Panc1 (cell line): ENCODE measurements around the gene RGS12. TPM values are rescaled to one million over a fixed set of nuclear protein-coding genes. Genes with fewer than 3 reads are reported as not detected.

Source experiments
- ATAC-seq: fragments of 200-7000 bp; cut with Tn5 transposase; 2 replicates; pipeline ENCODE4 v1.9.1; 2020; ENCODE audit warnings: mild to moderate bottlenecking, moderate library complexity
- BruUV-seq: library from RNA; stranded (reverse); fragments of 400-500 nt; replicated peaks from 2 replicates; lab custom pipeline; 2021; lab: Mats Ljungman, UMichigan
- CTCF ChIA-PET: fragments of 300-600 bp; sonication (Branson Sonifier 250); formaldehyde crosslinking; loops from one replicate; lab custom pipeline; 2022; ENCODE audit warnings: antibody characterized with exemption; lab: Charles Lee
- POLR2A ChIA-PET: fragments of 300-600 bp; sonication (Branson Sonifier 250); formaldehyde crosslinking; loops from one replicate; lab custom pipeline; 2022; ENCODE audit warnings: antibody characterized with exemption; lab: Charles Lee
- DNase-seq: peaks from one replicate; pipeline ENCODE4 v3.0.0-alpha.2; 2010; ENCODE audit warnings: low read depth, low spot score
- H3K27ac ChIP-seq: 2 replicates; pipeline ENCODE4 v1.5.1; 2011; ENCODE audit warnings: mild to moderate bottlenecking, low read length, inconsistent platforms
- H3K27me3 ChIP-seq: fragments of 200-500 bp; sonication (Bioruptor generic); 2 replicates; pipeline ENCODE4 v1.6.0; 2014; ENCODE audit warnings: low read length, inconsistent platforms; ENCODE audit not compliant: control insufficient read depth, insufficient read depth
- H3K36me3 ChIP-seq: fragments of 200-500 bp; sonication (Bioruptor generic); 2 replicates; pipeline ENCODE4 v1.5.1; 2014; ENCODE audit warnings: inconsistent platforms, mild to moderate bottlenecking, low read length, moderate library complexity; ENCODE audit not compliant: control insufficient read depth, insufficient read depth
- H3K4me1 ChIP-seq: 2 replicates; pipeline ENCODE4 v1.5.1; 2011; ENCODE audit warnings: inconsistent platforms, mild to moderate bottlenecking, low read length, moderate library complexity; ENCODE audit not compliant: control insufficient read depth, insufficient read depth
- H3K4me3 ChIP-seq, 2 experiments: 2 replicates each; pipeline ENCODE4 v1.5.1; 2011 to 2012; ENCODE audit warnings: low read depth in 2 of 2, low read length in 2 of 2, mild to moderate bottlenecking in 2 of 2, inconsistent platforms in 1 of 2, moderate library complexity in 1 of 2
- H3K9me3 ChIP-seq: fragments of 200-500 bp; sonication (Bioruptor generic); 2 replicates; pipeline ENCODE4 v1.5.1; 2014; ENCODE audit warnings: low read depth, mild to moderate bottlenecking, inconsistent platforms, low read length, moderate library complexity; ENCODE audit not compliant: control insufficient read depth, insufficient read depth
- POLR2AphosphoS5 ChIP-seq: IDR thresholded peaks from 2 replicates; pipeline ENCODE4 v1.6.1; 2012; ENCODE audit warnings: mild to moderate bottlenecking, low read depth, low read length, moderate library complexity
- SIN3A ChIP-seq: IDR thresholded peaks from 2 replicates; pipeline ENCODE4 v1.6.1; 2012; ENCODE audit warnings: low read depth, mild to moderate bottlenecking, low read length, moderate library complexity, borderline replicate concordance; ENCODE audit not compliant: insufficient read depth
- TCF7L2 ChIP-seq: IDR thresholded peaks from 2 replicates; pipeline ENCODE4 v1.6.1; 2011; ENCODE audit warnings: mild to moderate bottlenecking, low read depth, low read length, inconsistent platforms
- in situ Hi-C: cut with HindIII; loops from 2 replicates; pipeline ENCODE4 v1.10.0; 2016; ENCODE audit warnings: low sequenced_read_pairs, low pct_unique_long_range_greater_than_20kb
- intact Hi-C: fragments of 100-400 bp; cut with micrococcal nuclease; formaldehyde crosslinking; loops from one replicate; pipeline ENCODE4 v1.10.0; 2022; ENCODE audit not compliant: unreplicated experiment
- total RNA-seq: library from RNA; stranded (reverse); gene quantifications from one replicate; pipeline ENCODE4 v1.2.1, GENCODE V29; 2021; ENCODE audit not compliant: unreplicated experiment
- TF ChIP-seq, protein P1 (sequence below): fragments of 450-650 bp; IDR thresholded peaks from 2 replicates; pipeline ENCODE4 v1.5.1; 2017; ENCODE audit warnings: mild to moderate bottlenecking
- TF ChIP-seq, protein P2 (sequence below), 2 experiments: IDR thresholded peaks; 2 replicates each; pipeline ENCODE4 v1.6.1; 2011 to 2012; ENCODE audit warnings: low read depth in 2 of 2, control low read depth in 1 of 2, low read length in 1 of 2, mild to moderate bottlenecking in 1 of 2, moderate library complexity in 1 of 2; ENCODE audit not compliant: insufficient read depth in 1 of 2

Gene RGS12
- total RNA-seq, 1 experiment from 2014 or later: 24.3 TPM

DNA sequence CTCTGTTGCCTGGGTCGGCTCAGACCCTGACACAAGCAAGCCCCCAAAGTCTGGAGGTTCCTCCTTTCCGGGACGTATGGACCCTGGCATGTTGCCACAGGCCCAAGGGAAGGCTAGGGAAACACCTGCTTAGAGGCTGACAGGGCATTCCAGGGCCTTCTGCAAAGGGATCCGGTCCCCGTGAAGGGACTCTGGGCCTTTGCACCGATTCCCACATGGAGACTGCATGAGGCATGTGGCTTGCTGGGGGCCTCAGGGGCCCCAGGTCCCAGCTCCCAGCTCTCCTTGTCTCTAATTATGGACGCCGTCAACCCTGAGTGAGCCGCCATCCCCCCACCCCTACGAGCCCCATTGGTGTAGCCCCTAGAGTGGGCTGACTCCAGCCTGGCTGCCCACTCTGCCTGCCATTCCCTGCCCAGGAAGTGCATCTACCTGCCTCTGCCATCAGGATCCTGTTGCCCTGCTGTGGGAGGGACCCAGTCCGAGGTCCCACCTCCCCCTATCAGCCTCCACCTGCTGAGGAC lies 4.2 kb upstream of the RGS12 start:
- H3K4me1 ChIP-seq: 0 out of 2 replicates have a peak, but pooled peaks cover 3% of the 10 kb centered on the region
- POLR2A ChIA-PET: interaction anchor here (0.6 kb wide), 1 partner anchor 214 kb away, joined by 10 read pairs; no protein-coding TSS in a partner anchor
- intact Hi-C loops (no loop called here), in situ Hi-C loops (no loop called here)
- no peak for TF ChIP-seq SIN3A
- TF ChIP-seq, protein P1, sequence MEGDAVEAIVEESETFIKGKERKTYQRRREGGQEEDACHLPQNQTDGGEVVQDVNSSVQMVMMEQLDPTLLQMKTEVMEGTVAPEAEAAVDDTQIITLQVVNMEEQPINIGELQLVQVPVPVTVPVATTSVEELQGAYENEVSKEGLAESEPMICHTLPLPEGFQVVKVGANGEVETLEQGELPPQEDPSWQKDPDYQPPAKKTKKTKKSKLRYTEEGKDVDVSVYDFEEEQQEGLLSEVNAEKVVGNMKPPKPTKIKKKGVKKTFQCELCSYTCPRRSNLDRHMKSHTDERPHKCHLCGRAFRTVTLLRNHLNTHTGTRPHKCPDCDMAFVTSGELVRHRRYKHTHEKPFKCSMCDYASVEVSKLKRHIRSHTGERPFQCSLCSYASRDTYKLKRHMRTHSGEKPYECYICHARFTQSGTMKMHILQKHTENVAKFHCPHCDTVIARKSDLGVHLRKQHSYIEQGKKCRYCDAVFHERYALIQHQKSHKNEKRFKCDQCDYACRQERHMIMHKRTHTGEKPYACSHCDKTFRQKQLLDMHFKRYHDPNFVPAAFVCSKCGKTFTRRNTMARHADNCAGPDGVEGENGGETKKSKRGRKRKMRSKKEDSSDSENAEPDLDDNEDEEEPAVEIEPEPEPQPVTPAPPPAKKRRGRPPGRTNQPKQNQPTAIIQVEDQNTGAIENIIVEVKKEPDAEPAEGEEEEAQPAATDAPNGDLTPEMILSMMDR: no peak
- TF ChIP-seq, protein P2, sequence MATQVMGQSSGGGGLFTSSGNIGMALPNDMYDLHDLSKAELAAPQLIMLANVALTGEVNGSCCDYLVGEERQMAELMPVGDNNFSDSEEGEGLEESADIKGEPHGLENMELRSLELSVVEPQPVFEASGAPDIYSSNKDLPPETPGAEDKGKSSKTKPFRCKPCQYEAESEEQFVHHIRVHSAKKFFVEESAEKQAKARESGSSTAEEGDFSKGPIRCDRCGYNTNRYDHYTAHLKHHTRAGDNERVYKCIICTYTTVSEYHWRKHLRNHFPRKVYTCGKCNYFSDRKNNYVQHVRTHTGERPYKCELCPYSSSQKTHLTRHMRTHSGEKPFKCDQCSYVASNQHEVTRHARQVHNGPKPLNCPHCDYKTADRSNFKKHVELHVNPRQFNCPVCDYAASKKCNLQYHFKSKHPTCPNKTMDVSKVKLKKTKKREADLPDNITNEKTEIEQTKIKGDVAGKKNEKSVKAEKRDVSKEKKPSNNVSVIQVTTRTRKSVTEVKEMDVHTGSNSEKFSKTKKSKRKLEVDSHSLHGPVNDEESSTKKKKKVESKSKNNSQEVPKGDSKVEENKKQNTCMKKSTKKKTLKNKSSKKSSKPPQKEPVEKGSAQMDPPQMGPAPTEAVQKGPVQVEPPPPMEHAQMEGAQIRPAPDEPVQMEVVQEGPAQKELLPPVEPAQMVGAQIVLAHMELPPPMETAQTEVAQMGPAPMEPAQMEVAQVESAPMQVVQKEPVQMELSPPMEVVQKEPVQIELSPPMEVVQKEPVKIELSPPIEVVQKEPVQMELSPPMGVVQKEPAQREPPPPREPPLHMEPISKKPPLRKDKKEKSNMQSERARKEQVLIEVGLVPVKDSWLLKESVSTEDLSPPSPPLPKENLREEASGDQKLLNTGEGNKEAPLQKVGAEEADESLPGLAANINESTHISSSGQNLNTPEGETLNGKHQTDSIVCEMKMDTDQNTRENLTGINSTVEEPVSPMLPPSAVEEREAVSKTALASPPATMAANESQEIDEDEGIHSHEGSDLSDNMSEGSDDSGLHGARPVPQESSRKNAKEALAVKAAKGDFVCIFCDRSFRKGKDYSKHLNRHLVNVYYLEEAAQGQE (IDR thresholded peaks at IDR 0.05; ENCODE audit: insufficient read depth in 1 of 2, low read depth in 2 of 2, low read length in 1 of 2): no peak
- no peak for TF ChIP-seq POLR2AphosphoS5
- no peak for TF ChIP-seq TCF7L2
- BruUV-seq: no TSS peak
- H3K4me3 ChIP-seq: no peak overlapping the region
- H3K9me3 ChIP-seq: no peaks in the 10 kb centered on the region
- DNase-seq (no peak), ATAC-seq (no peak)
- H3K27me3 ChIP-seq: no peaks in the 10 kb centered on the region
- CTCF ChIA-PET: no interaction called here
- no peaks in the 10 kb centered on the region; the same call in 1 of the 2 replicates for H3K36me3 ChIP-seq
- no peak overlapping the region for H3K27ac ChIP-seq

DNA sequence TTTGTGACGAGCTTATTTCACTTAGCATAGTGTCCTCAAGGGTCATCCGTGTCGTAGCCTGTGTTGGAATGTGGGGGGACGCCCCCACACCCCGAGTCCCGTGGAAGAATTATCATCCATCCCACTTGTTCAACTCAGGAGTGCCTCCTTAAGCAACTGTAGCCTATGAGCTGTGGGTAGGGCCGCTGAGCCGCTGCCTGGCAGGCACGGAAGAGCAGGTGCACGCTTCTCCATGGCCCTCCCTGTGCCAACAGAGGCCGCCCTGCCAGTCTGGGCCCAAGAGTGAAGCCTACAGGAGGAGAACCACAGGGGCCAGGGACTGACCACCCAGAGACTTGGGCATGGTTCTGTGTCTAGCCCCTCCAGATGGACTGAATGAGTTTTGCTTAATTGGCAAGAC lies 2.3 kb upstream of the RGS12 start:
- Histone ChIP-seq H3K4me3 (no peak overlapping the region), H3K27me3 (no peaks in the 10 kb centered on the region), H3K36me3 (no peaks in the 10 kb centered on the region; the same call in 1 of the 2 replicates), H3K9me3 (no peaks in the 10 kb centered on the region), H3K4me1 (peaks cover 6% of the 10 kb centered on the region; the same call in 1 of the 2 replicates), H3K27ac (no peak overlapping the region)
- ChIA-PET CTCF (no interaction called here), POLR2A (interaction anchor here (0.7 kb wide), 1 partner anchor 431 kb away, joined by 12 read pairs; no protein-coding TSS in a partner anchor)
- no peak for ATAC-seq
- BruUV-seq: no TSS peak
- no peak for DNase-seq
- in situ Hi-C loops (no loop called here), intact Hi-C loops (no loop called here)
- TF ChIP-seq, protein P2 (IDR thresholded peaks at IDR 0.05; ENCODE audit: insufficient read depth in 1 of 2, low read depth in 2 of 2, low read length in 1 of 2): no peak
